ENCODE data around the gene CARHSP1.
"Not testable (repeated sequence)": the region's sequence is repeated elsewhere in the genome, so short reads cannot be mapped to it uniquely, and the experiment has no call there.

The CARHSP1 gene

DNA sequence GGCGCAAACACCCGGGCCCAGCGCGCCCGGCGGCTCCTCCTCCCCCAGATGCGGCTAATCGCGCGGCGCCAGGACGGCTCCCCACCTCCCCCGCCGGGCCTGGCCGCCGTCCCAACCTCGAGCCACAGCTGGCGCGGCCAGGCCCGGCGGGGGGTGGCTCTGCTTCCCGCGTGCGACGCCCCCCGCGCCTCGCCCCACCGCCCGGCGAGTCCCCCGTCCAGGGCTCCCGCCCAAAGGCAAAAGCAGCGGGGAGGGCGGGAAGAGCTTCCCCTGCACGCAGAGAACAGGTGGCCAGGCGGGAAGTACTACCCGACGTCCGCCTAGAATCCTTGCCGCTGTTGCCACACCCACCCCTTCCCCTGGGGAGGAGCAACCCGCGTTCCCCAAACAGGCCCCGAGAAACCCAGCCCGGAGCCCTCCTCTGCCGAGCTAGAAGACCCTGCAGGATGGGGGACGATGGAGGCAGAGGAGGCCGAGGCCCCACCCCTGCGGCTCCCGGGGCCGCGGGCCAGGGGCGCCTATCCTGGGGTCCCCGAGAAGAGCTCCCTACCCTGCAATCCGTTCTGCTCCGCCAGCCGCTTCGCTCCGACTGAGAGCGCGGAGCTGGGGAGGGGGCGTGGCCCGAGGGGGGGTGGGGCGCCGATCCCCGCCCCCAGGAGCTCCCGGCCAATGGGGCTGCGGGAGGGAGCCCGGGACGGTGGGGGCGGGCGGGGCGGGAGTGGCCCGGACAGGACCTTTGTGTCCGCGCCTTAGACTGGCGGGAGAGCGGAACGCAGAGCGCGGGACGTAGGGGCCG, at the start of gene CARHSP1:
Gene CARHSP1 (minus strand): TSS at position 591 of the 796 bp plus-strand sequence. CDS start 9,678 bp downstream, outside the sequence.
- CTCF ChIA-PET, result interaction anchor here (1.4 to 3.1 kb wide), 2 partner anchors 11 to 267 kb away, joined by 3 to 20 read pairs; no protein-coding TSS in a partner anchor
- DNase-seq, result peak; percentile 91
- Mint-ChIP-seq H3K27ac (peak within 1 kb of the TSS; percentile 97), H3K4me1 (peaks cover 55% of the 10 kb centered on the region), H3K27me3 (no peaks in the 10 kb centered on the region), H3K36me3 (peaks cover 22% of the 10 kb centered on the region), H3K9me3 (no peaks in the 10 kb centered on the region), H3K4me3 (peak within 1 kb of the TSS; percentile 96)

DNA sequence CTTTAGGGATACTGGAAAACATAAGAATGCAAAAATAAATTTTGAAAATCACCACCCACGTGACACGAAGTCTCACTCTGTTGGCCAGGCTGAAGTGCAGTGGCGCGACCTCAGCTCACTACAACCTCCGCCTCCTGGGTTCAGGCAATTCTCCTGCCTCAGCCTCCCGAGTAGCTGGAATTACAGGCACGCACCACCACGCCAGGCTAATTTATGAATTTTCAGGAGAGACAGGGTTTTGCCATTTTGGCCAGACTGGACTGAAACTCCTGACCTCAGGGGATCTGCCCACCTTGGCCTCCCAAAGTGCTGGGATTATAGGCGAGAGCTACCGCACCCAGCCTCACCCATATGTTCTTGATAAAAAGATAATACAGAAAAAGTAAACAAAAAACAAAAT, 48.5 kb upstream of the CARHSP1 start:
- not testable (repeated sequence) for H3K27me3 Mint-ChIP-seq, H3K27ac Mint-ChIP-seq, H3K9me3 Mint-ChIP-seq, H3K4me3 Mint-ChIP-seq, DNase-seq
- CTCF ChIA-PET, result interaction anchor here (1.7 kb wide), 1 partner anchor 19 kb away, joined by 4 read pairs; no protein-coding TSS in a partner anchor
- Mint-ChIP-seq H3K36me3 (peaks cover 84% of the 10 kb centered on the region), H3K4me1 (peaks cover 86% of the 10 kb centered on the region)

DNA sequence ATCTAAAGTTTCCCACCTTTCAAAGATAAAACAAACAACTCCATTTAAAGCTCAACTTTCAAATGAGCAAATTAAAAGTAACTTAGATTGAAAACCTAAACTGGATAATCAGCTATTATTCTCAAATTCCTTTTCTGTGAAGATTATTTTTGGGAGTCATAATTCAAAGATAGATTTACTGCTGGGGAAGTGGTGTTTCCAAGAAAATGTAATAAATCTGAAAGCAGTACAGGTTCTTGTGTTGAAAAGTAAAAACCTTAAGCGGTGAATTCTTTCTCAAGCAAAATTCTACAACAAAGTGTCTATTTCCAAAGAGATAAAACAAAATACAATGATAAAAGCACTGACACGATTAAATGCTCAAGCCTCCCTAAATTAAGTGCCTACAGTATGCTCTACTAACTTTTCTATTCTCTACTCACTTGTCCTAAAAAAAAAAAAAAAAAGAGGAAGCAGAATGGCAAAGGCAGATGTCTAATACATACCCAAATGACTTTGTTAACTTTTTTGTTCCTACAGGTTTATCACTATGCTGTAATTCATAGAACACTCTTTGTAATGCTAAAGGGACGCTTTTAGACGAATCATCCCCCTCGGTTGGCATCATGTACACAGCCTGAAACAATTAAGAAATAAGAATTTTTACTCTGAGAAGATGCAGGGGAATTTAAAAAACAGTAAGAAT, 47.9 kb upstream of the CARHSP1 start:
- CTCF ChIA-PET, result interaction anchor here (0.8 to 1.1 kb wide), 2 partner anchors 14 to 92 kb away, joined by 3 to 4 read pairs; no protein-coding TSS in a partner anchor
- Mint-ChIP-seq H3K27me3 (no peaks in the 10 kb centered on the region), H3K27ac (peak overlapping the region; percentile 58), H3K4me1 (peaks cover 86% of the 10 kb centered on the region), H3K4me3 (no peak overlapping the region), H3K9me3 (no peaks in the 10 kb centered on the region), H3K36me3 (peaks cover 84% of the 10 kb centered on the region)
- no peak for DNase-seq

DNA sequence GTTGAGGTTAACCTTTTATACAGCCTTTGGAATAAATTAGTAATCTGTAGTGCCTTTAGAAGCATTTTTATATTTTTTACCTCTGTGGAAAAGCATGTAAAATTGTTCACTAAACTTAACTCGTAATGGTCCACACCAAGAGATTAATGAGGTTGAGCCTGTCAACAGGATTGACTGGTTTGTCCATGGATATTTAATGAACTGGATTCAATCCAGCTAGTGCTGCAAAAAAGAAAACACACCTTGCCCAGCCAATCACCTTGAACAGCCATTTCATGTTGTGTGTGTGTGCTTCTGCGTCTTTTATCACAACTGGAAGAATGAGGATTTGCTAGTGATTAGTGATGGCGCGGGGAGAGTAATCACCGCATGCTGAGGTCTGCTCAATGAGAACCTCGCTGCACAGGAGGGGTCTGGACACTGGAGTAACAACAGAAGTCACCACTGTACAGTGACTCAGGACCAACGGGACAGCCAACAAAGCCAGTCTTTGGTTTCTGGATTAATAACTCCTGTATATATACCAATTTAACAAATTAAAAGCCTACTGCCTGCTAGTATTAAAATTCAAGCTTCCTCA, 47.0 kb upstream of the CARHSP1 start:
- Mint-ChIP-seq H3K9me3 (no peaks in the 10 kb centered on the region), H3K4me3 (no peak overlapping the region), H3K36me3 (peaks cover 84% of the 10 kb centered on the region), H3K27ac (peak overlapping the region; percentile 43), H3K27me3 (no peaks in the 10 kb centered on the region), H3K4me1 (peaks cover 86% of the 10 kb centered on the region)
- CTCF ChIA-PET, result interaction anchor here (0.7 to 1.9 kb wide), 3 partner anchors 21 to 93 kb away, joined by 3 to 8 read pairs (median 3); no protein-coding TSS in a partner anchor
- DNase-seq, result no peak

DNA sequence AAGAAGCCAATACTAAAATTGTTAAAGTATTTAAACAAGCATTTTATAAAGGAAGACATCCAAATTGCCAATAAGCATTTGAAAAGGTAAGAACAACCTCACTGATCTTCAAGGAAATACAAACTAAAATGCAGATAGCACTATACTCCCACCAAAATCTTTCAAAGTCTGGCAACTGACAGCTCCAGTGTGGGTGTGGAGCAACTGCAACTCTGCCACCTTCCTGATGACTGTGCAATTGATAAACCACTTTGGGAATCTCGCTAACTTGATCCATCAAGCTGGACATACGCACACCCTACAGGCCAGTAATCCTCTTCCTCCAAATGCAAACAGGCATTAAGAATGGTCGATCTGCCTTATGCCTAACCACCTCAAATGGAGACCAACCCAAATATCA, 45.3 kb upstream of the CARHSP1 start:
- Mint-ChIP-seq H3K27ac (peak overlapping the region; percentile 17), H3K9me3 (no peaks in the 10 kb centered on the region), H3K36me3 (peaks cover 81% of the 10 kb centered on the region), H3K27me3 (no peaks in the 10 kb centered on the region), H3K4me3 (no peak overlapping the region), H3K4me1 (peaks cover 84% of the 10 kb centered on the region)
- DNase-seq, result no peak
- CTCF ChIA-PET, result interaction anchor here (1.9 kb wide), 1 partner anchor 22 kb away, joined by 8 read pairs; no protein-coding TSS in a partner anchor

DNA sequence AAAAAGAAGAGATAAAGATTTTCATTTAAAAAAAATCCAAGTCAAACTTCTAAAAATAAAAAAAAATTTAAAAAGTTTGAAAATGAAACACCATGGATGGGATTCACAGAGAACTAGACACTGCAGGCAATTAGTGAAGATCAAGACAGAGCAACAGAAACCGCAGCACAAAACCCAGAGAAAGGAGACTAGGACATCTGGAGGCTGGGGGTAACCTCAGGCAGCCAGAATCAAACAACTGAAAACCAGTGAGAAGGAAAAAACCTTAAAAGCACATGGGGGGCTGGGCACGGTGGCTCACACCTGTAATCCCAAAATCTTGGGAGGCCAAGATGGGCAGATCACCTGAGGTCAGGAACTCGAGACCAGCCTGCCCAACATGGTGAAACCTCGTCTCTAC, 44.0 kb upstream of the CARHSP1 start:
- Mint-ChIP-seq H3K36me3 (peaks cover 84% of the 10 kb centered on the region), H3K27me3 (no peaks in the 10 kb centered on the region), H3K4me3 (no peak overlapping the region), H3K27ac (no peak overlapping the region), H3K9me3 (no peaks in the 10 kb centered on the region), H3K4me1 (peaks cover 85% of the 10 kb centered on the region)
- DNase-seq, result no peak
- CTCF ChIA-PET, result interaction anchor here (1.1 kb wide), 1 partner anchor 23 kb away, joined by 3 read pairs; no protein-coding TSS in a partner anchor

DNA sequence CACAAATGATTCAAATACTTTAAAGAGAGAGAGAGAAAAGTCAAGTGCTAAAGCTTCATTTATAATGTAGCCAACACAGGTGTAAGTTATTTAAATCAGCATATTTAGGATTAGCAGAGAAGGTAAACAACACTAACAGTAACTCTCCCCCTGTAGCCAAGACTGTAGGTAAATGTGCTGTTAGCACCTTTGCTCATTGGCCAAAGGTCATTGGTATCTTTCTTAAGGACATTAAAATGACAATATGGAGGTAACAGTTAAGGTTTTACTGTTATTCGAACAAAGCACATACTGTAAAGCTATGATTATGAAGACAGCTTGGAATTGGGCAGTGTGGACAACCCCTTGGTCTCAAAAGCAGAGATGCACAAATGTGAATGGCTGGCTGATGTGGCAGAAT, 42.0 kb upstream of the CARHSP1 start:
- Mint-ChIP-seq H3K36me3 (peaks cover 76% of the 10 kb centered on the region), H3K27me3 (no peaks in the 10 kb centered on the region), H3K4me3 (no peak overlapping the region), H3K4me1 (peaks cover 65% of the 10 kb centered on the region), H3K27ac (peak overlapping the region; percentile 50), H3K9me3 (no peaks in the 10 kb centered on the region)
- CTCF ChIA-PET, result interaction anchor here (1.2 to 2.2 kb wide), 2 partner anchors 25 to 98 kb away, joined by 4 to 9 read pairs; no protein-coding TSS in a partner anchor
- no peak for DNase-seq

DNA sequence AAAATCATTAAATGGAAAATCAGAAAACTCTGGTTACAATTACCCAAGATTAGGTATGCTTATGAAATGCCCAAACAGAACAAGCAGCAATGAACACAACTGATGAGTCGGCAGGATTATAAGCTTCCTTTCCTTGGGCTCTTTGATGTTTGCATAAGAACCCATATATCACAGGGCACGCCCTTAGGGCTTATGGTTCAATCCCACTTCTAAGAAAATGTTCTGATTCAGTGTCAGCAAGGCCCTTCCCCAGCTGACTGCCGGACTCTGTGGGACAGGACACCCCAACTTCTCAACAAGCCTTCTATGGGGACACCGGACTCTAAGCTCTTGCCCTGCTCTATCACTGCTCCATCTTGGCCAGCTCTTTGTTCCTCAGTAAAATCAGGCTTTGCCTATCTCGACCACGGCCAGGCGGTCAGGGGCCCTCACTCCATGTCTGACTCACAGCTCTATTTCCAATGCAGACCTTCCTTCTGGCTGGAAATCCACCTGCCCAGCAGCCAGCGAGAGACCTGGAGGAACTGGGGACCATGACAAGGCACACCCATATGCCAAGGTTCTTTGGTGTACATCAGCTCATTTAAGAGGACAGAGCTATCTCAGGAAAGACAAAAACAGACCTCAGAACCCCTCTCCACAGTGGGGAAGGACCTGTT, 40.1 kb upstream of the CARHSP1 start:
- Mint-ChIP-seq H3K27me3 (no peaks in the 10 kb centered on the region), H3K9me3 (no peaks in the 10 kb centered on the region), H3K27ac (peak overlapping the region; percentile 71), H3K36me3 (peaks cover 75% of the 10 kb centered on the region), H3K4me1 (peaks cover 50% of the 10 kb centered on the region), H3K4me3 (no peak overlapping the region)
- DNase-seq, result no peak
- CTCF ChIA-PET, result interaction anchor here (0.6 to 2.0 kb wide), 4 partner anchors 26 to 100 kb away, joined by 3 to 9 read pairs (median 4); partner anchors contain the start of gene LITAFD

DNA sequence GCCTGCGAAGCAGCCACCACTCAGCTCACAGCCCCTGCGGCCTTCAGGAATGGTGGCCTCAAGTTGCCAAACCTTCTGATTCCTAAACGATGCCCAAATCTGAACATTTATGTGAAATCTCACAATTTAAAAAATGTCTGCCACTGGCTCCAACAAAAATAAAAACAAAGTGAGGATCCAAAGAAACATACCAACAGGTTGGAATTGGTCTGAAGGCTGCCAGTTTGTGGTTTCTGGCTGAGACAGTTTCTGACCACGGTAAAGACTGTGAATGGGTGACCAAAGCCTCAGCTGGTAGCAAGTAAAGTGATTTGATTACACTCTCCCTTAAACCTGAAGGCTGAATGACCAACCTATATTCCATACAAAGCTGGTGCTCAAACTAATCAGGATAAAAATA, 38.3 kb upstream of the CARHSP1 start:
- H3K9me3 Mint-ChIP-seq, result no peaks in the 10 kb centered on the region
- H3K27ac Mint-ChIP-seq, result peak overlapping the region; percentile 3
- DNase-seq, result no peak
- peaks cover 39% of the 10 kb centered on the region for H3K4me1 Mint-ChIP-seq
- CTCF ChIA-PET, result no interaction called here
- H3K4me3 Mint-ChIP-seq, result no peak overlapping the region
- no peaks in the 10 kb centered on the region for H3K27me3 Mint-ChIP-seq
- peaks cover 75% of the 10 kb centered on the region for H3K36me3 Mint-ChIP-seq

DNA sequence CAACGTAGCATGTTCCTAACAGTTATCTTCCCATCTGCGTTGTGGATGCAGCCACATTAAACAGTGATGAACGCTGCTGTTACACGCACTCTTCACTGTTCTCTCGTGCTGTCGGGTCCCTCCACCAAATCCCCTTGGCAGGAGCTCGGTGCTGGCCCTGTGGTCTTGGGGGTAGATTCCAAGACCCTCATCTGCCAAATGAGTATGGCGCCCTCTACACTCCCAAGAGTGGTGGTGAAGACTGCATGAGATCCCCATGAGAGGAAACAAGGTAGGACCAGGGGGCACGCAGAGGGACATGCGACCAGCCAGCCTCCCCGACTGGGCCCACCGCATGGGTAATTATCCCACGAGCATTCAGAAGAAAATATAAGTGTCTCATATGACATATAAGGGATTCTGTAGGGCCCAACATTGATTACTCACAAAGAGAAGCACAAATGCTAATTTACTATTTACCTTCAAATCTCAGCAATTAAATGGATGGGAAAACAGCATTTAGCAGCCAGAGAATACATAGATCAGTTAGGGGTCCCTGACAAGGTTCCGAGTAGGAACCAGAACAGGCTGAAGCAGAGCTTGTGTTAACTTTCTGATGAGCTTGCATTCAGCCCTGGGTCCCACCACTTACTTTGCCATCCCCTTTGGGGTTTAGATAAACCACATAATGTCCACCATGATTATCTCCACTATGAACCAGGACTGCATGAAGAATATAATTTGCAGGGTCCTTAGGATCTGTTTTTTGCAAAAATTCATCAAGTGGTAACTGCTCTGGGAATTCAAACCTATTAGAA, 37.2 kb upstream of the CARHSP1 start:
- Mint-ChIP-seq H3K36me3 (peaks cover 75% of the 10 kb centered on the region), H3K9me3 (no peaks in the 10 kb centered on the region), H3K27me3 (no peaks in the 10 kb centered on the region), H3K4me3 (no peak overlapping the region), H3K4me1 (peaks cover 30% of the 10 kb centered on the region), H3K27ac (no peak overlapping the region)
- CTCF ChIA-PET, result interaction anchor here (1.0 to 1.6 kb wide), 2 partner anchors 31 to 103 kb away, joined by 3 to 8 read pairs; no protein-coding TSS in a partner anchor
- no peak for DNase-seq

DNA sequence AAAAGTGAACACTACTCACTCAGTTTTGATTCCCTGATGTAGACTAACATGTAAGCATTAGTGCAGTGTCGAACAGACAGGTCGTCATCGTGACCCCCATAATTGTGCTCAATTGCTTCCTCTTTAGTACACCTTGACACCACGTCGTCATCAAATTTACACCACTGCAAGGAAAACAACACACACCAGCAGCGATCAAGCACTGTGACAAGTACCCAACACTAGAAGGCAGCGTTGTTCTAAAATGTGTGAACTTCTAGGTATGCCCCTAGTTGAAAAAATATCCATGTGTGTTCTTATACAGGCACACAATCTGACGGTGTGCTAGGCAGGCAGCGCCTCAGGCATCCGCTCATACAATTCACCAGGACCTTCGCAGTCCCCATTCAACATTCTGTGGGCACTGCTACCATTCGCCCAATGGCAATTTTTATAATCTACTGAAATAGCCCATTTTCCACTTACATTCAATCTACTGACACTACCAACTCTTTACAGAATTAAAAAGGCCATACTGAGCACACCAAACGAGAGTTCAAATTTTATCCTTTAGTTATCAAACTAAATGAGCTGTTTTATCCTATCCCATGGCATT, 36.5 kb upstream of the CARHSP1 start:
- Mint-ChIP-seq H3K4me3 (no peak overlapping the region), H3K36me3 (peaks cover 75% of the 10 kb centered on the region), H3K27ac (no peak overlapping the region), H3K4me1 (peaks cover 23% of the 10 kb centered on the region), H3K9me3 (no peaks in the 10 kb centered on the region), H3K27me3 (no peaks in the 10 kb centered on the region)
- CTCF ChIA-PET, result interaction anchor here (1.0 to 1.6 kb wide), 2 partner anchors 31 to 103 kb away, joined by 3 to 8 read pairs; no protein-coding TSS in a partner anchor
- DNase-seq, result peak; percentile 38

DNA sequence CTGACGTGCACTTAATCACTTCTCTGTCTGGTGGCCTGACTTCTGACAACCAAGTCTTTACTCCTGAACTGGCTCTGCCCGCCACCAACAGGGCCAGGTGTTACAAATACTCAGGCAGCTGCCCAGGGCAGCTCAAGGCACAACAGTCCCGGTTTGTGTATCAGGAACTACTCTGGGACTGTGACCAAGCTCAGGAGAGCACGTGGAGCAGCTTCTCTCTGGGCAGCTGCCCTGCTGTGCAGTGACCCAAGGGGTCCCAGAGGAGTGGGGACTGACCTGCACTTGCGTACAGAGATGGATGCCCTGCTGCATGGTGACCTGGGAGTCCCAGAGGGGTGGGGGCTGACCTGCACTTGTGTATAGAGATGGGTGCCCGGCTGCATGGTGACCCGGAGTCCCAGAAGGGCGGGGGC, 35.2 kb upstream of the CARHSP1 start:
- H3K27ac Mint-ChIP-seq, result peak overlapping the region; percentile 37
- peaks cover 12% of the 10 kb centered on the region for H3K4me1 Mint-ChIP-seq
- peaks cover 81% of the 10 kb centered on the region for H3K36me3 Mint-ChIP-seq
- no peaks in the 10 kb centered on the region for H3K9me3 Mint-ChIP-seq
- CTCF ChIA-PET, result interaction anchor here (0.9 to 1.5 kb wide), 2 partner anchors 32 to 105 kb away, joined by 4 read pairs; no protein-coding TSS in a partner anchor
- H3K4me3 Mint-ChIP-seq, result no peak overlapping the region
- H3K27me3 Mint-ChIP-seq, result no peaks in the 10 kb centered on the region
- no peak for DNase-seq
